ENCODE measurements around the gene LPP.

LPP gene

DNA sequence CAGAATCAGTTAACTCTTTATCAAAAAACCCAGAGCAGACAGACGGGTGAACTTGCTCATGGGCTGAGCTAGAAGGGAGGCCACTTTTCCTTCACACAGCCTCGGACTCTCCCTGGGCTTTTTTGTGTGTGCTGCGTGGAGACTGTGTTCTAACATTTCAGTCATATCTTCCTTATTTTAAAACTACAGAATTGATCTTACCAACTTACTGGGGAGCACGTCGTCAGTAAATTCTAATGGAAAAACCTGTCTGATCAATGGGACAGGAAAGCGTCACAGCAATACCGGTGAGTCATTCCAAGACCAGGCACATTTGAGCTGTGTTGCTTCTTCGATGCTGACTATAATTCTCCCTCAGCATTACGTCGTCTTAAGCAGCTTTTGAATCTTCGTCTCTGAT, 145.1 kb downstream of the LPP start:
- no peak for DNase-seq (ENCODE audit: low read depth, low spot score)

- DNase-seq (ENCODE audit: low read depth, low spot score): no peak
Observed at GRCh38 chr3:188299708-188300107, 145.8 kb downstream of the LPP start.

GRCh38 chr3:188301147-188301546, 147.2 kb downstream of the LPP start:
- no peak for DNase-seq (ENCODE audit: low read depth, low spot score)

- DNase-seq (ENCODE audit: low read depth, low spot score): no peak
Observed at GRCh38 chr3:188303286-188303799, 149.4 kb downstream of the LPP start.

DNA sequence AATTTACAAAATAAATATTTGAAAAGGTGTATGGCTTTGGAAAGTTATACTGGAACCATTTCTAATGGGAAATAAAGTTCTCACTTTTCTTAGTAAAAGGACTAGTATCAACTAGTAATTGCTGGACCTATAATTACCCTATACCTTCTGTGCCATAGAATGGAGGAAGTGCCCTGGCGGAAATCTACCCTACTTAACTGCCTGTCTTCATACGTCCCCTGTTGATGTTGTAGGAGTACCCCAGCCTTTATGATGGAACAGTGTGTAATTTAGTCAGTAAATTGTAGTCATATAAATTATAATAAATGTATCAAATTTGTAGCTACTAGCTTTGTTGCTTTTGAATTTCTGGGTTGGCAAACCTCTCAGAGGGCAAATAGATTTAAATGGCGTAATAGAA, 149.9 kb downstream of the LPP start:
- no peak for DNase-seq (ENCODE audit: low read depth, low spot score)

GRCh38 chr3:188304501-188304900, 150.5 kb downstream of the LPP start:
- no peak for DNase-seq (ENCODE audit: low read depth, low spot score)

DNA sequence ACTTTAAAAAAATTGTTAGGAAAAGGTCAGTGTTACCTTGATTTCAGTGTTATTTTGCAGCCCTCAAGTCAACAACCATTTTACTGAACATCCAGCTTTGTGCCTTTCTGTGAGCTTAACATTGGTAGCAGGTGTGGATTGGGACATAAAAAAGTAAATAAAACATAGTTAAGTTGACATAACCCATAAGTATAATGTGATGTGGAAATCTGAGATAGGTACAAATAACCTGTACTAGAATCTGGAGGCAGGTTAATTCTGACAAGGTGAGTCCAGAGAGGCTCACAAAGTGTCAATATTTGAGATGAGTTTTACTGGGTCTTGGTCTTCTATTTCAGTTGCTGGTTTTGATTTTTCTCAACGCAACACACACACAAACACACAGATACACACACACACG, 151.3 kb downstream of the LPP start:
- DNase-seq (ENCODE audit: low read depth, low spot score): no peak

GRCh38 chr3:188306435-188307005, 152.6 kb downstream of the LPP start:
- no peak for DNase-seq (ENCODE audit: low read depth, low spot score)

DNA sequence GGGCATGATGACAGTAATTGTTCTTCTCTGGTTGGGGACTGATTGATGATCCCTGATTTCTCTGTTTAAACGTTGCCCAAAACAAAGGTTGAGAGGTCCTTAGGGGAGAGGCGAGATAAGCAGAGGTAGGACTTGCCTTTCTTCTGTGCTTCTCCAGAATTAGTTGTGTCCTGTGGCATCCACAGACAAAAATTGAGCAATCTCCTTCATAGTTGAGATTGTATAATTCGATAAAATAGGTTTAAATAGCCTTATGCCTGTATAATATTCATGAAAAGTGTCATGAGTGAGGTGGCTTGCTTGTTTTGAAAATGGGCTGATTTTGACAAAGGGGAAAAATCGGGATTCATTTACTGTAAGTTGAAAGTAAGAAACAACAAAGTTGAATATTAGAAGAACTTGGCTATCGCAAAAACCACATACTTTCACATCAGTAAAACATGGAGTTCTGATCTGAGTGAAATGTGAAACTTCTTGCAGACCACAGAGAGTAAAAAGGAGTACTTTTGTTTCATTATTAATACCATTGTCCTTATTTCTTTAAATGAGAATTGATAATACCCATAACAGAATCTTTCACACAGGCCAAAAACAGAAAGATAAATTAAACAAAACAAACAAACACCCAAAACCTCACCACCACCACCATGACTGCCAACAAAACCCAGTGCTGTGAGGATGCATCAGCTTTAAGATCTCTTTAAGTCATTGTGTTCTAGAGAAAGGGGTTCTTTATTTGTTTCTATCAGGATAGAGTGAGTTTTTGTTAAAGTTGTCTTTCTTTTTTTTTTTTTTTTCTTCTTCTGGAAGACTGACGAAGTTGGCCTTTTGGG, 155.7 kb downstream of the LPP start:
- DNase-seq (ENCODE audit: low read depth, low spot score): no peak

- DNase-seq (ENCODE audit: low read depth, low spot score): no peak
Observed at GRCh38 chr3:188310270-188310710, 156.3 kb downstream of the LPP start.

- no peak for DNase-seq (ENCODE audit: low read depth, low spot score)
Observed at GRCh38 chr3:188315553-188315952, 161.6 kb downstream of the LPP start.

GRCh38 chr3:188316021-188316722, 162.2 kb downstream of the LPP start:
- DNase-seq (ENCODE audit: low read depth, low spot score): no peak

- no peak for DNase-seq (ENCODE audit: low read depth, low spot score)
Observed at GRCh38 chr3:188316723-188317070, 162.7 kb downstream of the LPP start.

DNA sequence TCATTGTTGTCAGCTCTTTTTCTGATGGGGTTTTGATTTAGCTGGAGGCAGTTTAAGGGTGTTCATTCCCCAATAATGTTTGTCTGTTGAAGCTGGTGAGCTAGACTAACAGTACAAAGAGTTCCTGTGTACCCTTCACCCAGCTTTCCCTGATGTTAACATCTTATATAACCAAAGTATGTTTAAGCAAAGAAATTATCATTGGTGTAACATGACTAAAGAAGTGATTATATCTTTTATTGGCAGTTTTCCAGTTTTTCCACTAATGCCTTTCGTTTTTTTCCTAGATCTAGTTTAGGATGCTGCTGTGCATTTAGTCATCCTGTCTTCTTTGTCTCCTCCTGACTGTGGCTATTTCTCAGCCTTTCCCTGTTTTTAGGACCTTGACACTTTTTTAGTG, 165.6 kb downstream of the LPP start:
- no peak for DNase-seq (ENCODE audit: low read depth, low spot score)

GRCh38 chr3:188320757-188321156, 166.8 kb downstream of the LPP start:
- DNase-seq (ENCODE audit: low read depth, low spot score): no peak

DNA sequence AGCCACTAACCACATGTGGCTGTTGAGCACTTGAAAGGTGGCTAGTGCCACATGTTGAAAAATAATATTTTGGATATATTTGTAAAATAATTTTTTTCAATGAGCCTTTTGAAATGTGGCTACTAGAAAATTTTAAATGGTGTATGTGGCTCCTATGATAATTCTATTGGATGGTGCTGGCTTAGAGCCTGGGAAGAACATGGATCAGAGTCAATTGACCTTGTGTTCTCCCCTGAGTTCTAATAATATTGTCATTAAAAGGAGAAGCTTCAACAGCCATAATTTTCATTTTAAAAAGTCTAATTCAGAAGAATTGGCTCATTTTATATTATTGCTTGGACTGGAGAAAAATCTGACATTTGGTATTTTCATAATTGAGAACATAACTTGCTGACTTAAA, 167.3 kb downstream of the LPP start:
- DNase-seq (ENCODE audit: low read depth, low spot score): no peak

DNA sequence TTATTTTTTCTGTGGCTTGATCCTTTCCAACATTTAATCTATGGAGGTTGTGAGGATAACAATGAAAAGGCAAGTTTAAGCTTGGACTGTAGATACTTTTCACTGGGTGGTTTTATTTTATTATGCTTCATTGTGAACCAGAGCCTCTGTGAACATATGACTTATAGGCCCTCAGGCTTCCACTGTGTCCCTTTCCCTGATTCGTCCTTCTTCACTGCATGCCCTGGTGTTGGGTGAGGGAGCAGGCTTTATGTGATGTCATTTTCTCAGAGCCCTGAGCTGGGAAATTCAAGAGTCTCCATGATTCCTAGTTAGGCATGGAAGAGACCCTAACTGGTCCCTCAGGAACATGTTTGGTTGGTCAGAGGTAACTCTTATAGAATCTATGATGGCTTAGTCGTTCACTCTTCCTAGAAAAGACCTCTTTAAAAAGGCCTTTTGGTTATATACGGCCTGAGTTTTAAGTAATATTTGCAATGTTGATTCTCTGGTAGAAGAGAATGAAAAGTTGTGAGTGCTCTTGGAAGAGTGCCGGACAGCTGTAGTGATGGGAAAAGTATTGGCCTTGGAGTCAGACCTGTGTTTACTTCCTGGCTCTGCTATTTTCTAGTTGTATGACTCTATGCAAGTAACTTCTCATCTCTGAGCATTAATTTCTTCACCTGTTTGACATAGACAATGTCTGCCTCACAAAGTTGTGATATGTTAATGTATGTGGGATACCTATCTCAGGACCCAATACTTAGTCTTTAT, 168.4 kb downstream of the LPP start:
- DNase-seq (ENCODE audit: low read depth, low spot score): no peak

DNA sequence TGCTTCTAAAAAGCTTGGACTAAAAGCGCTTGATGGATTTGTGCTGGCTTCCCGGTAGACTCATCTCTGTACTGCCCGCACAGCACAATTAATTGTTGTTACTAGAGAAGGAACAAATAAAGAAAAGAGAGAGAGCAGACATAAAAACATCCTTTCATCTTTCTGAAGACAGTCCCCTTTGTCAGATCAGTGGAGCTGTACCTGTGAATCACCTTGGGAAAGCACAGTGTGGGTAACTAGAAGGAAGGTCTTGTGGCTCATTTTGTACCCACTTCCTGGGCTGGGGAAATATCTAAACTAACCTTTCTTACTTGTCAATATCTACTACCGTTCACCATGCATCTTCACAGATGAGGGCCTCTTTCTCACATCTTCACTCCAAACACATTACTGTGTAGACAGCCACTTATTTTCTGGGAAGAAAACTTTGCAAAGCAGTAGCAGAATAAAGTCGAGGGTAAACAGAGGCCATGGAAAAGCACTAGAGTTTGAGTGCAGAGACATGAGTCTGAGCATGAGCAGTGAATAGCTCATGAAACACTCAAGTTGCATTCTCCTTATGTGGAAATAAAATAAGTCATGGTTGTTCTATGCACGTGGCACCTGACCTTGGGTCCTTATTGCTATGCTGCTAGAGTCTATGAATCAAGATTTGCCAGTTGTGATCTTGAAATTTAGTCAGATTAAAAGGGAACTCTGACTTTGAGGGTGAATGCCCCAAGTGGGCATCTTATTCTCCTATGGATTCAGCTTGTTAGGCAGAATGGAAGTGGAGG, 169.3 kb downstream of the LPP start:
- no peak for DNase-seq (ENCODE audit: low read depth, low spot score)

DNA sequence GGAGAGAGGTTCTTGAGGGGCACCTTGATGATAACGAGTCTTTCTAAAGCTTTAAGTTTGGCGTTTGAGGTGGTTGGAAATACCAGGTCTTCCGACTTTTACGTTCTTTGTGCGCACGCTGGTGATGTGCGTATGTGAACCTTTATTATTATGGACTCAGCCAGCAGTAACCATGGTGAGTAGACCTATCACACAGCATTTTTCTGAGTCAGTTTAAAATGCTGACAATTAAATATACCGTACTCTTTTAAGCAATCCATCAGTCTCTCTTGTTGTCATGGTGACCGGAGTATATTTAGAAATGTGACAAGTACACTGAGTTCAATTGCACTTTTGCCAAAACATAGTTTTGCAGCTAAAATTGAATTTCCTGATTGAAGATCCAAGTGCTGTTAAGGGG, 172.2 kb downstream of the LPP start:
- no peak for DNase-seq (ENCODE audit: low read depth, low spot score)

DNA sequence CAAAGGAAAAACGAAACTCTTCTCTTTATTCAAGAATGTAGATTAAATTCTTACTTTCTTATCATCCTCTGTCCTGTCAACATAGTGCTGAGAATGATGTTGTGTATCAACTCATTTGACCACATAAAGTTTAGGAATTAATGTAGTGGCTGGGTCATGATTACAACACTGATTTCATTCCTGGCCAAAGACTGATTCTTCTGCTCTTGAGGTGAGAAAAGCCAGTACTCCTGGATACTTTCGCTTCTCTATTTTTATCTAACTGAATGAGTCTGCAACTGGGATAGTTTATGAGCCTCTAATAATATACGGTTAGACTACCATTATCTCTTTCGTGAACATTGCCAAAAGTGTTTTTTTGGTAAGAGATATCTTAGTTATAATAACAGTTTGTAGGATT, 173.0 kb downstream of the LPP start:
- DNase-seq (ENCODE audit: low read depth, low spot score): no peak

GRCh38 chr3:188327433-188327832, 173.5 kb downstream of the LPP start:
- DNase-seq (ENCODE audit: low read depth, low spot score): no peak
